ENCODE results near the gene UNKL. TPM values are rescaled to one million over a fixed set of nuclear protein-coding genes. Genes with fewer than 3 reads are reported as not detected.

Gene UNKL
- total RNA-seq, 2 donors from 2014 or later, result 32.6 to 96.7 TPM

DNA sequence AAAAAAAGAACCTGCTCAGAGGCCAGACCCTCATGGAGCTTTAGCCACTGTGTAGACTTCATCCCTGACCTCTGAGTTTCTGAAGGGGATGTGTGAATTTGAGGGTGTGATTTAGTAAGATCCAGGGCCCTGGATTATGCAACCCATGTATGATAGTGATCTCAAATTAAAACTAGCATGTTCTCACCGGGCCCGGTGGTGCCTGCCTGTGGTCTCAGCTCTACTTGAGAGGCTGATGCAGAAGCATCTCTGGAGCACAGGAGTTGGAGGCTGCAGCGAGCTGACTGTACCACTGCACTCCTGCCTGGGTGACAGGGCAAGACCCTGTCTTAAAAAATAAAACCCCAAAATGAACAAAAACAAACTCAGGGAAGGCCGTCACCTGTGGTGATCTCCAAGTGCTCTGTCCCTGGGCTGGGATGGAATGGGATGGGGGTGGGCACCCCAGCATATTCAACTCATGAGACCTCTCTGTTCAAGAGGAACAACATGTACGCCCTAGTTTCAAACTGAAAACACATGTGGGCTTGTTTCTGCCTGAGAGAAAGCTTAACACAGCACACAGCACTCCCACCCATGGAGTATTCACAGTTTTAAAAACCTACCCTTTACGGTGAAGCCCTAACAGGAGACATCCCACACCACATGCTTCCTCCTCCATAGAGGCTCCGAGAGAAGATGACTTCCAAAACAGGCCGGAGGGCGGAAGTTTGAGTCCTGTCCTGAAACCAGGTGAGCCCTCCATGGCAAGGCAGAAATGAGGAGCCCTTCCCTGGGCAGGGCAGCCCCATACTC, 32.7 kb downstream of the UNKL start:
- DNase-seq (ENCODE audit: low spot score), result no peak
- TF ChIP-seq, protein P1, sequence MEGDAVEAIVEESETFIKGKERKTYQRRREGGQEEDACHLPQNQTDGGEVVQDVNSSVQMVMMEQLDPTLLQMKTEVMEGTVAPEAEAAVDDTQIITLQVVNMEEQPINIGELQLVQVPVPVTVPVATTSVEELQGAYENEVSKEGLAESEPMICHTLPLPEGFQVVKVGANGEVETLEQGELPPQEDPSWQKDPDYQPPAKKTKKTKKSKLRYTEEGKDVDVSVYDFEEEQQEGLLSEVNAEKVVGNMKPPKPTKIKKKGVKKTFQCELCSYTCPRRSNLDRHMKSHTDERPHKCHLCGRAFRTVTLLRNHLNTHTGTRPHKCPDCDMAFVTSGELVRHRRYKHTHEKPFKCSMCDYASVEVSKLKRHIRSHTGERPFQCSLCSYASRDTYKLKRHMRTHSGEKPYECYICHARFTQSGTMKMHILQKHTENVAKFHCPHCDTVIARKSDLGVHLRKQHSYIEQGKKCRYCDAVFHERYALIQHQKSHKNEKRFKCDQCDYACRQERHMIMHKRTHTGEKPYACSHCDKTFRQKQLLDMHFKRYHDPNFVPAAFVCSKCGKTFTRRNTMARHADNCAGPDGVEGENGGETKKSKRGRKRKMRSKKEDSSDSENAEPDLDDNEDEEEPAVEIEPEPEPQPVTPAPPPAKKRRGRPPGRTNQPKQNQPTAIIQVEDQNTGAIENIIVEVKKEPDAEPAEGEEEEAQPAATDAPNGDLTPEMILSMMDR (IDR thresholded peaks at IDR 0.05), result no peak
- no peak for TF ChIP-seq POLR2AphosphoS5 (IDR thresholded peaks at IDR 0.05)
- TF ChIP-seq POLR2A (IDR thresholded peaks at IDR 0.05), result no peak
- no peak overlapping the region for H3K4me3 ChIP-seq
- H3K36me3 ChIP-seq, result no peaks in the 10 kb centered on the region
- 86% methylated on average over 7 of the region's 9 CpGs for WGBS
- no peaks in the 10 kb centered on the region for H3K9me3 ChIP-seq
- H3K27me3 ChIP-seq (replicated peaks; ENCODE audit: insufficient read depth), result no peaks in the 10 kb centered on the region
- H3K4me1 ChIP-seq (replicated peaks), result no peaks in the 10 kb centered on the region
- intact Hi-C loops (cut with DNase I), result no loop called here
- no peak overlapping the region for H3K27ac ChIP-seq

- Histone ChIP-seq H3K36me3 (no peaks in the 10 kb centered on the region), H3K9me3 (no peaks in the 10 kb centered on the region), H3K4me3 (peak overlapping the region in 1 of 2 donors; percentile 54), H3K27ac (no peak overlapping the region), H3K27me3 (replicated peaks; ENCODE audit: insufficient read depth) (no peaks in the 10 kb centered on the region), H3K4me1 (replicated peaks) (no peaks in the 10 kb centered on the region)
- 78% methylated on average over 10 of the region's 10 CpGs for WGBS
- TF ChIP-seq POLR2AphosphoS5 (IDR thresholded peaks at IDR 0.05) (no peak), POLR2A (IDR thresholded peaks at IDR 0.05) (no peak)
- TF ChIP-seq, protein P1 (IDR thresholded peaks at IDR 0.05), result no peak
- no peak for DNase-seq (ENCODE audit: low spot score)
- intact Hi-C loops (cut with DNase I), result no loop called here
Observed at GRCh38 chr16:1380195-1380594, 34.3 kb downstream of the UNKL start.

GRCh38 chr16:1379304-1380076, 35.0 kb downstream of the UNKL start:
- WGBS, result 5% methylated on average over 44 of the region's 95 CpGs
- intact Hi-C loops (cut with DNase I), result no loop called here
- peak overlapping the region in 1 of 2 donors; percentile 53 for H3K27ac ChIP-seq
- peak overlapping the region; percentile 39 to 54 for H3K4me3 ChIP-seq
- no peaks in the 10 kb centered on the region for H3K4me1 ChIP-seq (replicated peaks)
- H3K27me3 ChIP-seq (replicated peaks; ENCODE audit: insufficient read depth), result no peaks in the 10 kb centered on the region
- H3K9me3 ChIP-seq, result no peaks in the 10 kb centered on the region
- DNase-seq (ENCODE audit: low spot score), result peak; percentile 55
- H3K36me3 ChIP-seq, result no peaks in the 10 kb centered on the region
- TF ChIP-seq POLR2A (IDR thresholded peaks at IDR 0.05) (no peak), POLR2AphosphoS5 (IDR thresholded peaks at IDR 0.05) (no peak)
- TF ChIP-seq, protein P1 (IDR thresholded peaks at IDR 0.05), result no peak

GRCh38 chr16:1378804-1379303, 35.6 kb downstream of the UNKL start:
- no peaks in the 10 kb centered on the region for H3K4me1 ChIP-seq (replicated peaks)
- intact Hi-C loops (cut with DNase I), result no loop called here
- H3K36me3 ChIP-seq, result no peaks in the 10 kb centered on the region
- H3K27me3 ChIP-seq (replicated peaks; ENCODE audit: insufficient read depth), result no peaks in the 10 kb centered on the region
- 13% methylated on average over 30 of the region's 31 CpGs for WGBS
- TF ChIP-seq, protein P1 (IDR thresholded peaks at IDR 0.05), result no peak
- TF ChIP-seq POLR2AphosphoS5 (IDR thresholded peaks at IDR 0.05), result peak; percentile 15
- no peaks in the 10 kb centered on the region for H3K9me3 ChIP-seq
- peak overlapping the region; percentile 39 to 54 for H3K4me3 ChIP-seq
- DNase-seq (ENCODE audit: low spot score), result peak; percentile 42
- peak overlapping the region in 1 of 2 donors; percentile 53 for H3K27ac ChIP-seq
